Left ventricle myocardium superior (tissue), 1 donor: Measurements from ENCODE around the gene CDK6. TPM values are rescaled to one million over a fixed set of nuclear protein-coding genes. Genes with fewer than 3 reads are reported as not detected.

ENCODE experiments used
- ATAC-seq: fragments of 200-7000 bp; cut with Tn5 transposase; one replicate; pipeline ENCODE4 v1.9.1; 2020; ENCODE audit warnings: mild to moderate bottlenecking, moderate library complexity
- DNase-seq: peaks from one replicate; pipeline ENCODE4 v3.0.0-alpha.2; 2020
- intact Hi-C: fragments of 100-400 bp; cut with micrococcal nuclease; formaldehyde crosslinking; loops from one replicate; pipeline ENCODE4 v1.11.0; 2022
- total RNA-seq: library from RNA; stranded (reverse); fragmentation: NEBNext Ultra II Directional; extraction: Animal tissue kit (Norgen Biotek cat#: 25700); gene quantifications from one replicate; pipeline ENCODE4 v1.2.1, GENCODE V29; 2021
- donor health status: DM: no; HTN: yes; CAD: no; lungs with severe emphysema.

Gene CDK6
- total RNA-seq, 1 donor from 2014 or later = 27.5 TPM

- intact Hi-C loops = loop anchor here (10.0 kb wide), 1 partner anchor 195 kb away; no protein-coding TSS in a partner anchor
- ATAC-seq = no peak
These were observed 12.9 kb upstream of the CDK6 start for GRCh38 chr7:92849322-92849721.

GRCh38 chr7:92848851-92849250 is 12.5 kb upstream of the CDK6 start:
- no peak for ATAC-seq
- intact Hi-C loops = loop anchor here (10.0 kb wide), 1 partner anchor 196 kb away; no protein-coding TSS in a partner anchor
- DNase-seq = no peak

More at GRCh38 chr7:92849322-92849721, 12.9 kb upstream of the CDK6 start:
- DNase-seq = no peak

GRCh38 chr7:92848441-92848840 is 12.1 kb upstream of the CDK6 start:
- DNase-seq = no peak
- ATAC-seq = no peak
- intact Hi-C loops = loop anchor here (10.0 kb wide), 1 partner anchor 196 kb away; no protein-coding TSS in a partner anchor

GRCh38 chr7:92847305-92847704 is 10.9 kb upstream of the CDK6 start:
- DNase-seq (no peak), ATAC-seq (no peak)
- intact Hi-C loops = loop anchor here (10.0 kb wide), 1 partner anchor 197 kb away; no protein-coding TSS in a partner anchor

DNA sequence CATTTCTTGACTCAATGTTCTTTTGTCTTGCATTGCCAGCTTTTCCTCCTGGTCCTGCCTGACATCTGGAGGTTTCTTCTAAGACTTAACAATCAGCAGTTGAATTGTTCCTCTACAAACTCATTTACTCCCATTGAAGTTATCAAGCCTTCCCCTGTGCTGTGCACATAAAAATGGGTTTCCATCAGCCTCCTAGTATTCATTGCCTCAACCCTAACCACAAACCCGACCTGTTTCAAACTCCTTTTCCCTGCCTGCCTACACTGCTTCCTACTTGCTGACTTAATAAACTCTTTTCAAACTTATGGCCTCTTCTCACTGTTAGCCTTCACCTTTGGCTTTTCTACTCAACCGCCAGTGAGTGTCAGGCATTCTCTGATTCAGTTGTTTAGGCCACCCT is 9.4 kb upstream of the CDK6 start:
- ATAC-seq (no peak), DNase-seq (no peak)
- intact Hi-C loops = loop anchor here (10.0 kb wide), 1 partner anchor 199 kb away; no protein-coding TSS in a partner anchor

DNA sequence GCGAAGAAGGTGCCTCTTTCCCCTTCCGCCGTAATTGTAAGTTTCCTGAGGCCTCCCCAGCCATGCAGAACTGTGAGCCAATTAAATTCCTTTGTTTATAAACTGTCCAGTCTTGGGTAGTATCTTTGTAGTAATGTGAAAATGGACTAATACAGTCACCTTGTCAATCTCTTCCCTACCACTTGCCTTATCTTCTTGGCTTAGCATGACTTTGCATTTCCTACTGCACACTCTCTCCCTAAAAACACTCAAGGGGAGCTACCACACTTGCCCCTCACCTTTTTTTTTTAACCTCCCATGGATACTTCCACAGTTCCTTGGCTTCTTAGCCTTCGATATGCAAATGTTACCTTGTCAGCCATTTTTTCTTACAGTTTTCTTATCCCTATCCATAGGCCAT is 7.4 kb upstream of the CDK6 start:
- intact Hi-C loops = loop anchor here (10.0 kb wide), 1 partner anchor 201 kb away; no protein-coding TSS in a partner anchor
- ATAC-seq (no peak), DNase-seq (no peak)

DNA sequence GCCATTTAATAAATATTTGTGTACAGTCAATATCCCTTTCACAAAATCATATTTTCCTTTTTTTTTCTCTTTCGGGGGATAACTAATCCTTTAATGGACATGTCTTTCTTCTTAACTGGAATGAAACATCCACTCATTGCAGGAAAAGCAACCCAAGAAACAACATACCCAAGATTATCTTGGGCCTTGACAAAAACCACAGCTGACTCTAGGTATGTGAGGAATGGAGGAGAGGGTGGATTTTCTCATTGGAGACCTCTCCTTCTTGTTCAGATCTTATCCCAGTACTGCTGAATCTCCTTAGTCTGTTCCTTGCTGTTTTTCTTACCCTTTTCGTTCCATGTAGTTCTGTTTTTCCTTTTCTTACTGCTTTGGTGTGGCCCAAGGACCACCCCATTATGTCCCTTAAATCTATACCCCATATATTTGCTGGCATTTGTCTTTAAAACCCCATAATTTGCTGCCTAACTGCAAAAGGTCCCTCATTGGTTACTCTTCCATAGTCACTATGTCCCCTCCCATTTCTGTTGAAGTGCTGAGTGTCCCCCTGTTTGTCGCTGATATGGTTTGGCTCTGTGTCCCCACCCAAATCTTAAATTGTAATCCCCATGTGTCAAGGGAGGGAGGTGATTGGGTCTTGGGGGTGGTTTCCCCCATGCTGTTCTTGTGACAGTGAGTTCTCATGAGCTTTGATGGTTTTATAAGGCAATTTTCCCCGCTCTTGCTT is 6.8 kb upstream of the CDK6 start:
- intact Hi-C loops = loop anchor here (10.0 kb wide), 1 partner anchor 202 kb away; no protein-coding TSS in a partner anchor
- ATAC-seq = no peak
- DNase-seq = no peak

- ATAC-seq = no peak
- DNase-seq = no peak
- intact Hi-C loops = loop anchor here (10.0 kb wide), 1 partner anchor 204 kb away; no protein-coding TSS in a partner anchor
These were observed 4.8 kb upstream of the CDK6 start for GRCh38 chr7:92841192-92841591.

DNA sequence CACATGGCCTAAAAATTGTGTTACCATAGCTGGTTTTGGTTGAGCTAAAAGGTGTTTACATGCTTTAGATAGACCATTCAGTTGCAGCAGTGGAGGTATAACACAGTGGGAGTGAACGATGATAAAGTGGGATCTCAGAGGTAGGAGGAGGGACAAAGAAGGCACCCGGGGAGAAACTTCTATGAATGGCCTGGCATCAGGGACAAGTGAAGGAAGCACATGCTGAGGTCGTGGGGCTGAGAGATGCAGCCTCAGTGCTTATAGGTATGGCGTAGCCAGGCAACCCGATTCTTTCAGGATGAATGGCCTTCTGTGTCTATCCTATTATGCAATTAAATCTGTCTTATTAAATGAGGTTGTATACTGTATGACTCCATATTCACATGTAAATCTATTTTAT is 3.9 kb upstream of the CDK6 start:
- DNase-seq (no peak), ATAC-seq (no peak)
- intact Hi-C loops = loop anchor here (10.0 kb wide), 1 partner anchor 204 kb away; no protein-coding TSS in a partner anchor

GRCh38 chr7:92839901-92840300 is 3.5 kb upstream of the CDK6 start:
- ATAC-seq = no peak
- no peak for DNase-seq
- intact Hi-C loops = loop anchor here (10.0 kb wide), 1 partner anchor 205 kb away; no protein-coding TSS in a partner anchor

DNA sequence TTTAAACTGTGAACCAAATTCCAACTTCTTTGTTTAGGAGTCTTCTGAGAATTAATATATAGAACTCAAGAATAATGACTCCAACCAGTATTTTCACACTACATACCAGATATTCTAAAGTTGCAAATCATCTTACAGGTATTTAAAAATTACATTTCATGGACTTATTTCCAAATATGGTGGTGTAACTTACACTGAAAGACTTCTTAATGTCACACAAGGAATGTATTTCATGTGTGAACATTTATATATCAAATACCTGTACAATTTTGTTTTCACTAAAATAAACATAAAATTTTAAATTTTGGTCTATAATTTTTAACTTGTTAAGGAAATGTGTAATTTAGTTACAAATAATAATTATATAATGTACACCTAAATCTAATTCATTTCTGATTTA is 2.6 kb upstream of the CDK6 start:
- ATAC-seq (no peak), DNase-seq (no peak)
- intact Hi-C loops = no loop called here

GRCh38 chr7:92837000-92837749 is 802 bp upstream of the CDK6 start:
- no peak for ATAC-seq
- DNase-seq = no peak
- intact Hi-C loops = no loop called here

GRCh38 chr7:92835851-92836488 is 403 bp downstream of the CDK6 start:
- DNase-seq (peak; percentile 32), ATAC-seq (no peak)
- intact Hi-C loops = no loop called here

- peak; percentile 8 for ATAC-seq
- intact Hi-C loops = no loop called here
- DNase-seq = peak; percentile 63
These were observed 1.0 kb downstream of the CDK6 start for GRCh38 chr7:92835261-92835850.

DNA sequence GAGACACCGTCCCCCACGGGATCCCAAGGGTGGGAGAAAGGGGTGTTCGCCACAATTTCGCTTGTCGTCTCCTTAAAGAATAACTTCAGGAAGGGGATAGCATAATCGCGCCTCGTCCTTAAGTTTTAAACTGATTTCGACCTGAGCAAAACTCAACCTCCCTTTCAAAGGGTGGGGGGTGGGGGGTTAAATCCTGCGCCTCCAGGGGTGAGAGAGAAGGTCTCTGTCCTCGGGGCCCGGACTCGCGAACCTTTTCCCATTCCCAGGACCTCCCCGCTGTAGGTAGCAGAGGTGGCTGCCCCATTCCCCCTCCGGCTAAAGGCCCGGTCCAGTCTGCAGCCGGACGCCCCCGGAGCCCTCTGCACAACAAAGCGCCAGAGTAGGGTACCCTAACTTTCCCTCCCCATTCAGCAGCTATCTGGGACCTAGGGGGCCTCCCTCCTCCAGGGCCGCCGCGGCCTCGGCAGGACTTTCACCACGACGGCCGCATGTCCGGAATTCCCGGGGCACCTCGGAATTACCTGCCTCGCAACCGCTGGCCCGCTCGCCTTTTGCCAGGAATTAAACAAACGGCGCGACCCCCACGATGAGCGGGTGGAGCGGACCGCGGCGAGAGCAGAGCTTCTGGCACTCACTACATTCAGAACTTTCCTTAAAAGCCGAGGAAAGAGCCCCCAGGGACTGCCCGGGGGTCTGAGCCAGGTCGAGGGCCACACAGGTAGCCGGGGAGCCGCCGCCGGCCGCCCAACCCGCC is 1.7 kb downstream of the CDK6 start:
- ATAC-seq (no peak), DNase-seq (peak; percentile 51)
- intact Hi-C loops = loop anchor here (5.0 kb wide), 2 partner anchors 137 to 212 kb away; no protein-coding TSS in a partner anchor

DNA sequence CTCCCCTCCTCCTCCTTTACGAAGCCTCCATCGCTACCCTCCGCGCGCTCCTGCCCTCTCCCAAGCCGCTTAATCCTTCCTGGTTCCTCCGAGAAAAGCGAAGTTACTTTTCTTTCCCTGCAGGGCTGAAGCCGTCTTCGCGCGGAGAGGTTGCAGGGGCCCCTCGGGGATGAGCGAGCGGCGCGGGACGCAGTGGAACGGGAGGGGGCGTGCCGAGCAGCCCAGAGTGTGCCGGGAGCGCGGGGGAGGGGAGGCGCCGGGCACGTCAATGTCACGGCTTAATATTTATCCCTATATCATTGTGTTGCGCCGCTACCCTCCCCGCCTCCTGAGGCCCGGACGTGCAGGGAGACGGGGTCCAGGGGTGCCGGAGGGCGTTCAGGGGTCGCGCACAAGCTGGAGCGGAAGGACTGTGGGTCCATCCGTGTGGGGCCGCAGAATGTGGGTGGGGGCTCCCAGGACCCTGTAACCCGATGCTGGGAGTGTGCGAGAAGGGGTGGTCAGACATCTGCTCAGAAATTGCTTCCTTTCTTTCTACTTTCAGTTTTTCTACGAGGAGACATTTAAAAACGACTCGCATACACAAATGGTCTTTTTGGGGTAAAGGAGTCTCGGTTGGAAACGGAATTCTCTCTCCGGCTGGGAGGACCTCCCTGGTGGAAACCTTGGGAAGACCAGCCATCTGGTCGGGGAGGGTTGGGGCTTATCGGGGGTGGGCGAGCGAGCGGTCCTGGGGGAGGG is 2.4 kb downstream of the CDK6 start:
- intact Hi-C loops = loop anchor here (5.0 kb wide), 2 partner anchors 137 to 212 kb away; no protein-coding TSS in a partner anchor
- ATAC-seq (peak; percentile 87), DNase-seq (peak; percentile 91)

GRCh38 chr7:92833024-92833765 is 3.2 kb downstream of the CDK6 start:
- intact Hi-C loops = loop anchor here (5.0 kb wide), 2 partner anchors 136 to 211 kb away; no protein-coding TSS in a partner anchor
- peak; percentile 93 for DNase-seq
- peak; percentile 84 for ATAC-seq
